Measurements from ENCODE around the gene MBD3L3.
"Not testable (repeated sequence)": the region's sequence is repeated elsewhere in the genome, so short reads cannot be mapped to it uniquely, and the experiment has no call there.

DNA sequence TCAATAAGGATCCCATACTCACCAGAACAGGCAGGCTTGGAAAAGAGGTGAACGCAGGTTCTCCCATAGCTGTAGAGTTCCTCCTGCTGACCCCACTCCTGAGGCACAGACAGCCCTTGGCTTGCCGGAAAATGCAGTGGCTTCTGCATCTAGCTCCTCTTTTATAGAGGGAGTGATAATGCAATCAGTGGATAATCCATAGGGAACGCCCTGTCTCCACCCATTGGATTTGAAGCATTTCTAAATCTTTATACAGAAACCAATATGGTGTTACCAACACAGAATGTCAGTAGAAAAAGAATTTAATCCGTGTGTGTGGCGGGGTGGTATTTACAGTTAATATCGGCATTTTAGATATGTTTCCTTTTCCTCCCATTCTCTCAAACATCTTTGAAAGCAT, 37.1 kb downstream of the MBD3L3 start, which contains the start of gene MBD3L2B:
- TF ChIP-seq CEBPB (IDR thresholded peaks at IDR 0.05); EP300 (IDR thresholded peaks at IDR 0.05); HOXB5 (CRISPR knock-in tag; IDR thresholded peaks at IDR 0.05); ZFP36 (IDR thresholded peaks at IDR 0.05; ENCODE audit: borderline replicate concordance, partially characterized antibody); CHD4 (IDR thresholded peaks at IDR 0.05; ENCODE audit: borderline replicate concordance); POLR2A (IDR thresholded peaks at IDR 0.05; ENCODE audit: low read length); MAFK (IDR thresholded peaks at IDR 0.05; ENCODE audit: partially characterized antibody); REST (IDR thresholded peaks at IDR 0.05); JUN (IDR thresholded peaks at IDR 0.05): not testable (repeated sequence)
- TF ChIP-seq, protein P1, sequence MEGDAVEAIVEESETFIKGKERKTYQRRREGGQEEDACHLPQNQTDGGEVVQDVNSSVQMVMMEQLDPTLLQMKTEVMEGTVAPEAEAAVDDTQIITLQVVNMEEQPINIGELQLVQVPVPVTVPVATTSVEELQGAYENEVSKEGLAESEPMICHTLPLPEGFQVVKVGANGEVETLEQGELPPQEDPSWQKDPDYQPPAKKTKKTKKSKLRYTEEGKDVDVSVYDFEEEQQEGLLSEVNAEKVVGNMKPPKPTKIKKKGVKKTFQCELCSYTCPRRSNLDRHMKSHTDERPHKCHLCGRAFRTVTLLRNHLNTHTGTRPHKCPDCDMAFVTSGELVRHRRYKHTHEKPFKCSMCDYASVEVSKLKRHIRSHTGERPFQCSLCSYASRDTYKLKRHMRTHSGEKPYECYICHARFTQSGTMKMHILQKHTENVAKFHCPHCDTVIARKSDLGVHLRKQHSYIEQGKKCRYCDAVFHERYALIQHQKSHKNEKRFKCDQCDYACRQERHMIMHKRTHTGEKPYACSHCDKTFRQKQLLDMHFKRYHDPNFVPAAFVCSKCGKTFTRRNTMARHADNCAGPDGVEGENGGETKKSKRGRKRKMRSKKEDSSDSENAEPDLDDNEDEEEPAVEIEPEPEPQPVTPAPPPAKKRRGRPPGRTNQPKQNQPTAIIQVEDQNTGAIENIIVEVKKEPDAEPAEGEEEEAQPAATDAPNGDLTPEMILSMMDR (IDR thresholded peaks at IDR 0.05), result not testable (repeated sequence)

All from A549 (cell line).